T-helper 2 cell (primary cell): ENCODE results near the gene TOP3A.
A peak's percentile ranks its signal among the peaks of the same experiment; 100 is the strongest.
"Not testable (repeated sequence)": the region's sequence is repeated elsewhere in the genome, so short reads cannot be mapped to it uniquely, and the experiment has no call there.

ENCODE experiments used
- DNase-seq, 5 experiments: peaks; one replicate each; pipeline versions ENCODE4 v3.0.0 to v3.0.0-alpha.2; 2012 to 2022
- total RNA-seq, 2 donors: gene quantifications; one replicate each; lab custom pipeline; 2026; lab: John Stamatoyannopoulos, UW

Gene TOP3A, protein sequence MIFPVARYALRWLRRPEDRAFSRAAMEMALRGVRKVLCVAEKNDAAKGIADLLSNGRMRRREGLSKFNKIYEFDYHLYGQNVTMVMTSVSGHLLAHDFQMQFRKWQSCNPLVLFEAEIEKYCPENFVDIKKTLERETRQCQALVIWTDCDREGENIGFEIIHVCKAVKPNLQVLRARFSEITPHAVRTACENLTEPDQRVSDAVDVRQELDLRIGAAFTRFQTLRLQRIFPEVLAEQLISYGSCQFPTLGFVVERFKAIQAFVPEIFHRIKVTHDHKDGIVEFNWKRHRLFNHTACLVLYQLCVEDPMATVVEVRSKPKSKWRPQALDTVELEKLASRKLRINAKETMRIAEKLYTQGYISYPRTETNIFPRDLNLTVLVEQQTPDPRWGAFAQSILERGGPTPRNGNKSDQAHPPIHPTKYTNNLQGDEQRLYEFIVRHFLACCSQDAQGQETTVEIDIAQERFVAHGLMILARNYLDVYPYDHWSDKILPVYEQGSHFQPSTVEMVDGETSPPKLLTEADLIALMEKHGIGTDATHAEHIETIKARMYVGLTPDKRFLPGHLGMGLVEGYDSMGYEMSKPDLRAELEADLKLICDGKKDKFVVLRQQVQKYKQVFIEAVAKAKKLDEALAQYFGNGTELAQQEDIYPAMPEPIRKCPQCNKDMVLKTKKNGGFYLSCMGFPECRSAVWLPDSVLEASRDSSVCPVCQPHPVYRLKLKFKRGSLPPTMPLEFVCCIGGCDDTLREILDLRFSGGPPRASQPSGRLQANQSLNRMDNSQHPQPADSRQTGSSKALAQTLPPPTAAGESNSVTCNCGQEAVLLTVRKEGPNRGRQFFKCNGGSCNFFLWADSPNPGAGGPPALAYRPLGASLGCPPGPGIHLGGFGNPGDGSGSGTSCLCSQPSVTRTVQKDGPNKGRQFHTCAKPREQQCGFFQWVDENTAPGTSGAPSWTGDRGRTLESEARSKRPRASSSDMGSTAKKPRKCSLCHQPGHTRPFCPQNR
- 36.2 to 49.3 reads per million in 2 donors for total RNA-seq

DNA sequence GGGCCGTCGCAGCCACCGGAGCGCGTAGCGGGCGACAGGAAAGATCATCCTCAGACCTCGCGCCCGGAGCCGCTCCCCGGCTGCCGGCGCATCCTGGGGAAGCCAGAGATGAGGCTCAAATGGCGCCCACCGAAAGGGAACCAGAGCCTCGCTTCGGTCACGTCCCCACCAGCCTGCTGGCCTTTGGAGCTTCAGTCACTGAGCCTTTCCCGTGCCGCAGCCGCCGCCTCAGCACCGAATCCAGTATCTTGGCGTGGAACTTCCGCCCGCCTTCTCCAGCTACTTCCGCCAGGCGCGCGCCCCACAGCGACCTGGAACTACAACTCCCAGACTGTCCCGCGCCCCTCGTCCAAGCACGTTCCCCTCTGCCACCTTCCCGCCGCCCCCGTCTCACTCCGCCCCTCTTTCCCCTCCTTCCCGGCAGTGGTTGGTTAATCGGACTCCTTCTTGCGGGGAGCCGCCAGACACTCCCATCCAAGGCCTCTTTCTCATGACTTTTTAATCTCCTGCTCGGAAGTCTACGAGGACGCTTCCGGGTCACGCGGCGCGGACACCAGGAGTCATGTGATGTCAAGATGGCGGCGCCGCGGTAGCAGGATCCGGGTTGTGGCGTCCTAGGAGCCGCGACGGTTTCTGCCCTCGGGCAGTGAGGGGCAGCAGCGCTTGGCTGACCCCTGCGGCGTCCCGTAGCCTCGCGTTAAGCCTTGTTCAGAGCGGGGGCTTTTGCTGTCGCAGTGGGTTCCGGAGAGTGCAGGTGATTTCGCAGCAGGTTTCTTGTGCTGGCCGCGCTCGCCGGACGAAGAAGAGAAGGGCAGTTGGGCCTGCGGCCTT lies at the start of gene TOP3A, which contains the start of gene SMCR8:
TOP3A (minus strand) TSS at position 264 of the 831 bp plus-strand sequence; CDS start at position 48, 216 bp downstream.
SMCR8 (plus strand) TSS at position 563 of the 831 bp plus-strand sequence. CDS start 497 bp downstream, outside the sequence.
- peak; percentile 94 to 99 (median 98) for DNase-seq

DNA sequence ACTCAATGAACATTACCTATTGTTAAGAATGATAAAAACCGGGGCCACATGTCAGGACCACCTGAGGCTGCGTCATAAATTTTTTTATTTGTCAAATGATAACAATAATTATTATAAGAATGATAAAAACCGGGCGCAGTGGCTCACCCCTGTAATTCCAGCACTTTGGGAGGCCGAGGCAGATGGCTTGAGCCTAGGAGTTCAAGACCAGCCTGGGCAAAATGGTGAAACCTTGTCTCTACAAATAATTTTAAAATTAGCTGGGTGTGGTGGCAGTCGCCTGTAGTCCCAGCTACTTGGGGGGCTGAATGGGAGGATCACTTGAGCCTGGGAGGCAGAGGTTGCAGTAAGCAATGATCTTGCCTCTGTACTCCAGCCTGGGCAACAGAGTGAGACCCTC lies 49.4 kb upstream of the TOP3A start:
- DNase-seq, result no peak

DNA sequence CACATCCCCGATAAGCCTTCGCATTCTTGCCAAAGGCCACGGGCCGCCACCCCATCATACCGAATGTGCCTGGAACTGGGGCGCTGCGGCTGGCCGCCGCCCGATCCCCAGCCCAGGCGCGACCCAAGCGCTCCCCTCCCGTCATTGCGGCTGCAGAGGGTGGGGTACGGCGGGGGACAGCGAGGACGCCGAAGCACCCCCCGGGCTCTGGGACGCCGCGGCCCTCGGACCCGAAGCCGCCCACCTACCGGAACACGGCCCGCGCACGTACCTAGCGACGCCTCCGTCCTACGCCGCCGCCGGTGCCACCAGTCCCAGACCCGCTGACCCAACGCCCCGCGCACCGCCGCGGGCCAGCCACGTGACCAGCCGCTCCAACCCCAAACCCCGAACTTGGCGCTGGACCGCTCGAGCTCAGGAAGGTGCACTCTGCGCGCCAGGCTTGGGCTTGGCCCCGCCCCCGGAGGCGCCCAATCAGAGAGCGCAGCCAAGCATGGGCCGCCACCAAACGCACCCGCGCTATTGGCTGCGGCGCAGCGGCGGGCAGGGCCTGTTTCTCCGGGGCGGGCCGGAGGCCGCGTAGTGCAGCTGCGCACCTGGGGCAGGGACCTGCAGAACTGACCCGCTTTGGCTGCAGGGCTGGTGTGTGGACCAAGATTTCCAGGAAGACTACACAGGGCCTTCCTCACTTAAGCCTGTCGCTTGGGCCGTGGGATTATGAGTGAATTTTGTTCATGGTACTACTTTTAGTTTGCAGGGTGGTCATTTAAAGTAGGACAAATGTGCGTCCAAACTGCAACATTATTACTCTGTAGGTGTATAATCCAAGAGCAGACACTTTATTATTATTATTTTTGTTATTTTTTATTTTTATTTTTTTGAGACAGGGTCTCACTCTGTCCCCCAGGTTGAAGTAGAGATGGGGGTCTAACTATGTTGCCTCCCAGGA lies 48.6 kb upstream of the TOP3A start, which contains the start of gene SHMT1:
SHMT1 (minus strand) TSS at position 450 of the 949 bp plus-strand sequence. CDS start 7,569 bp downstream, outside the sequence.
- DNase-seq, result peak; percentile 83 to 93 (median 86)

DNA sequence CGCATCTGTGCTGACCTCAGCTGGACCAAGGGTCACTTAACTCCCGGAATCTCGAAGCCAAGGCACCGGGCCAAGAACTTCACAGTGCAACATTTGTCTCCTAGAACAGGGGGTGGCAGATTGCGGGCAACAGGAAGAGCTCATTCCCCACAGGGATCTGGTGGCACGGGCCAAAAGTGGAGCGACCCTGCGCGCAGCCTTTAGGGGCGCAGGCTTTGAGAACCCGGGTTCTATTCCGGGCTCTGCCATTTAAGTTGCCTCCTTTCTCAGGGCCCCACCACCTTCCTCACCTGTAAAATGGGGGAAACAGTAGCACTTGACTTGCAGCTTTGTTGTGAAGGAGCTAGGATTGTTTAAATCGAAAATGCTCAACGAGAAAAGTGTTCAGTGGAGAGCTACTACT lies 47.9 kb upstream of the TOP3A start:
- peak in 1 of 5 experiments; percentile 40 for DNase-seq

DNA sequence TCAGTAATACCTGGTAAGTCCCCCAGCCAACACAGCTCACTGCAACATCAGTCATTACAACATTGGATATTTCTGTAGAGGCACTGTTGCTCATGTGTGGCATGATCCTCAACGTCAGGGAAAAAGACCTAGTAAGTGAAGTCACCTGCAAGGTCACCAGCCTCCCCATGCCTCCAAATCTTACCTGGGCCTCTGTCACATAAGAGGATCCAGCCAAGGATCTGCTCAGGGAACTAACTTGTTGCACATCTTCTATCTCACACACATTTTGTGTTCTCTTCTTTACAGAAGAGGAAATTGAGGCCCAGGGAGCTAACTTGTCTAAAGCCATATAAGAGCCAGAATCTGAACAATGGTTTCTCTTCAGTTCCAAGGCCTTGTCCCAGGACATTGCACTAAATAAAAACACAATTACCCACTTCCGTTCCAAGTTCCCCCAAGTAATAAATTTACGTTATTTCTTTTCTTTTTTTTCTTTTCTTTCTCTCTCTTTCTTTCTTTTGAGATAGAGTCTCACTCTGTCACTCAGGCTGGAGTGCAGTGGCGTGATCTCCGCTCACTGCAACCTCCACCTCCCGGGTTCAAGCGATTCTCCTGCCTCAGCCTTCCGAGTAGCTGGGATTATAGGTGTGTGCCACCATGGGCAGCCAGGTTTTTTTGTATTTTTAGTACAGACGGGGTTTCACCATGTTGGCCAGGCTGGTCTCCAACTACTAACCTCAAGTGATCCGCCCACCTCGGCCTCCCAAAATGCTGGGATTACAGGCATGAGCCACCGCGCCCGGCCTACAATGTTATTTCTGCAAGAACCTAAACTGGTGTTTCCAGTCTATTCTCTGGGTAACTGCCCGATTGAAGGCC lies 47.3 kb upstream of the TOP3A start:
- DNase-seq, result no peak

DNA sequence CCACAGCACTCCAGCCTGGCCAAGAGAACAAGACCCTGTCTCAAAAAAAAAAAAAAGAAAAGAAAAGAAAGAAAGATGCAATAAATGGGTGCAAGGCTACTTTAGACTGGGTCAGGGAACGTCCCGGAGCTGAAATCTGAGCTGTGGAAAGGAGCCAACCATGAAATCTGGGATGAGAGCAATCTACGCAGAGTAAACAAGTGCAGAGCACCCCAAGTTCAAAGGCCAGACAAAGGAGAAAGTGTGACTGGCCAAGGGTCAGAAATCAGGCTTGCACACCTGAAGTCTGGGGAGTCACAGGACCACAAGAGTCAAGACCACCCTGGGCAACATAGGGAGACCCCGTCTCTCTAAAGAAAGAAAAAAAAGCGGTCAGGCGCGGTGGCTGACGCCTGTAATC lies 45.7 kb upstream of the TOP3A start:
- DNase-seq, result no peak

DNA sequence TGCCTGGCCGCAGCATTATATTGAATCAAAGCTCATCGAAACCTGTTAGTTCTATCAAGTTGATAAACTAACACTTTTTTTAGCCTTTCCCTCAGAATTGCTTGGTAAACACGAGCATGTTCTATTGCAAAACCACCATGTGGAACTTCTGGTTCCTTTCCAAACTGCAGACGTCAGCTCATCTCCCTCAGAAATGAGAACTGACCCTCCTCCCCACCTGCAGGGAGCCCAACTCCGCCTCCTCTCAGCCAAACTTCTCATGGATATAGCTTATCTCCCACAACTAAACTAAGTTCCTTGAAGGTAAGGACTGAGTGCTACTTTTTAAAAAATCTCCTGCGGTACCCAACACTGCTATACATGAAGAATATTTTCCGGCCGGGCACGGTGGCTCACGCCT lies 41.8 kb upstream of the TOP3A start:
- DNase-seq, result no peak

DNA sequence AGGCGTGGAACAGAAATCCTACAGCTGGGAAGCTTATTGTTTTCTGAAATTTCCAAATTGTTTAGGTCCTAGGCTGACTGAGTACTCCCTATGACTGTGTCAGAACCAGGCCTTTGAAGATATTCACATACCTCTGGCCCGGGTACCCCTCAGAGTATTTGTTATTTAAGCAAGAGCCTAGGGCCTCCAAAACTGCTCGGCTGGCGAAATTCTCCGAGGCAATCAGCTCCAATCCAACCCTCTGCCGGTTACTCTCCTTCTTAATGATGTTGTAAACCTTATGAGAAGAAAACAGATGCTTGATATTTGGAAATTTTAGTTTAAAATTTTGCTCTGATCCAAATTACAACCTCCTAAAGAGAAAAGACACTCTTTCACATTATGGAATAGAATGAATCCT lies 38.7 kb upstream of the TOP3A start:
- DNase-seq, result no peak

DNA sequence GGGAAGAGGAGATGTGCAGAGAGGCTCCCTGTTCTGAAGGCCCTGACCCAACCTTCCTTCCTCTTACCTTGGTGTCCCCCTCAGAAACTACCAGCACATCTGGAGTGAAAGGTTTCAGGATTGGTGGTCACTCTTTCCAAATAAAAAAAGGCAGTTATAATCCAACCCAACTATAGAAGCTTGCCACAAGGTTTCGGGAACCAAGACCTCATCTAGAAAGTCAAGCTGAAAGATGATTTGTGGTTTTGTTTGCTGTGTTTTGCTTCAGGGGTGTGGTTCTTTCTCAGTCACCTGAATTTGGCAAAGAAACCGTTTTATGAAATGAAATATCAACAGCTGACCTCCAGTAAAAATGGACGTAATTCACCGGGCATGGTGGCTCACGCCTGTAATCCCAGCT lies 29.2 kb upstream of the TOP3A start:
- peak in 1 of 5 experiments; percentile 57 for DNase-seq

DNA sequence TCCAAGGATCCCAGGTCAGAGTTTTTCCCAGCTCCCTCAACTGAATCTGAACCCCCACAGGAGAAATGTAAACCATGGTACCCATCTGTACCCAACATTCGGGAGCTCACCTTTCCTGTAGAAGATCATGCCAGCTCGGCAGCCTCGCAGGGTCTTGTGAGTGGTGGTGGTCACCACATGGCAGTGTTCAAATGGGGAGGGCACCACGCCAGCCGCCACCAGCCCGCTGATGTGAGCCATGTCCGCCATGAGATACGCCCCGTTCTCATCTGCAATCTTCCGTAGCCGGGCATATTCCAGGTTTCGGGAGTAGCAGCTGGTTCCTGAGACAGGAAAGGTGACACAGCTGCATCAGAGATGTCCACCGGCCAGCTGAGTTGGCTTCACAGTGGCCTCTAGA lies 25.1 kb upstream of the TOP3A start:
- DNase-seq, result no peak

DNA sequence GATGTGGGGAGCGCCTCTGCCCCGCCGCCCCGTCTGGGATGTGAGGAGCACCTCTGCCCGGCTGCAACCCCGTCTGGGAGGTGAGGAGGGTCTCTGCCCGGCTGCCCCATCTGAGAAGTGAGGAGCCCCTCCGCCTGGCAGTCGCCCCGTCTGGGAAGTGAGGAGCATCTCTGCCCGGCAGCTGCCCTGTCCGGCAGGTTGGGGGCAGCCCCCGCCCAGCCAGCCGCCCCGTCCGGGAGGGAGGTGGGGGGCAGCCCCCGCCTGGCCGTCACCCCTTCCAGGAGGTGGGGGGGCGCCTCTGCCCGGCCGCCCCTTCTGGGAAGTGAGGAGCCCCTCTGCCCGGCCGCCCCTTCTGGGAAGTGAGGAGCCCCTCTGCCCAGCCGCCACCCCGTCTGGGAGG lies 23.4 kb upstream of the TOP3A start:
- not testable (repeated sequence) for DNase-seq

DNA sequence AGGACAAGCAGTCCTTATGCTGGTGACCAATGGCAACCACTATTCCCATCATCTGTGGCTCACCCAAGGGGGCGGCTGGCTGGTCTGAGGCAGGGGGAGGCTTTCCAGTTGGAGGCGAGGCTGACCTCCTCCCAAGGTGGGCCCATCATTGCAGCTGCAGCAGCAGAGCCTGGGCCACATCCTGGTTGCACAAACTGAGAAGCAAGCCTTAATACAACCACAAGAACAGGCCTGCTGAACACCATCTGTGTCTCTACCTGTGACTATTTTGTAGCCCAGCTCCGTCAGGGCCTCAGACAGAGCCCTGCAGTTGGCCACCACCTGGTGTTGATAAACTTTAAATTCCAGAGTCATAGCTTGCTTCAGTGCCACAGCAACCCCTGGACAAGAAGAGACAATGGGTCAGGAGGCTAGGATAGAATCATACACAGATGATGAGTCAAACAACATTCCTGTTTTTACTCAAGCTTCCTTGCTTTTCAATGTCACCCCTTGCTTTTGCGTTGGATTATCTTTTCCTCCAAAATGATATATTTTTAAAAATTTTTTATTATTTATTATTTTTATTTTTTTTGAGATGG lies 18.2 kb upstream of the TOP3A start:
- peak in 1 of 5 experiments; percentile 63 for DNase-seq

DNA sequence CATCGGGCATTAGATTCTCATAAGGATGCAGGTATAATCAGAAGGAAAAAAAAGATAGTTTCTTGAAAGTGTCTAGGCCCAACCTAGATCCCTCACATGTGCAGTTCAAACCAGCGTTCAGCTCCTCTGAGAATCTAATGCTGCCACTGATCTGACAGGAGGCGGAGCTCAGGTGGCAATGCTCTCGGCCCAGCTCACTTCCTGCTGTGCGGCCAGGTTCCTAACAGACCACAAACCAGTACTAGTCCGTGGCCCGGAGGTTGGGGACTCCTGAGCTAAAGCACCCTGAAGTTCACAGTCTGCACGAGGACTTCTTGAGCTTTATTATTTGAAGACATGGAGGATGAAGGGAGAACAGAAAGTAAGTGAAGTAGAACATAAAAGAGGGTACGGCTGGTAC lies 17.1 kb upstream of the TOP3A start:
- peak in 1 of 5 experiments; percentile 65 for DNase-seq

DNA sequence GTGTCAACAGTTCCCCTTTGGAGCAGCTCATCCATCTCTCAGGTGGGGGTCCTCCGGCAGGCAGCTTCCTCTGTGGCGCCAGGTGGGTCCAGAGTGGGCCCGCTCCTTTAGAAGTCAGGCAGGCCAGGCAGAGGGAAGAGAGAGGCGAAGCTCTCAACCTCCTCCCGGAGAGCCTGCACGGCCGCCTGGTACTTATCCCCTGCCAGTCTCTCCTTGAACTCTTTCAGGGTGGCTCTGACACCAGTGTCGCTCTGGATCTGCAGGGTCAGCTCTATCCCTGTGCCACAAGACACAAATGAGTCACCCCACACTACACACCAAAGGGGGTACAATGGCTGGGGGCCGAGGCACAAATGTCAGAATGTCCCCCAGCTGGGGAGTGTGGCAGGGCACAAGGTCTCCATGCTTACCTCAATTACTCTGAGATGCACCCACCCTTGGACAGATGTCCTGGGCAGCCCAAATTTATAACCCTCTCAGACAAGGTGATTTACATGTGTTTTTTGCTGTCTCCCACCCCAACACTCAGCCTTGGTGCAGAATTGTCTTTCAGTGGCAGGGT lies 13.9 kb upstream of the TOP3A start:
- DNase-seq, result no peak

DNA sequence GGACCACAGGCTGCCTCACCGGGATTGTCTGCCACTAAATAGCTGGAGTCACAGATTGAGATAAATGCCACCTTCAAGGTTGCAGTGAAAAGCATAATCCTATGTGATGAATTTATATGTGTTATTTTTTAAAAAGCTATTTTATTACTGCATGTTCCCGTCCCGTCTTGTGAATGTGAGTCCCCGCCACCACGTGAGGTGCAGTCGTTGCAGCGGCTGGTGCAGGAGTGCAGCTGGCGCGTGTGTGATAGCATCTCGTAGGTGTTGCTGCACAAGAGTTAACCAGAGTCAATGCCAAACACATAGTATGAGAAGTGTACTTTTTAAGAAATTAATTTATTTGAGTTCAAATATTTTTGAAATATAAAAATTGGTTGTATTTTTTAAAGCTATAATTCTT lies 12.8 kb upstream of the TOP3A start:
- DNase-seq, result no peak

DNA sequence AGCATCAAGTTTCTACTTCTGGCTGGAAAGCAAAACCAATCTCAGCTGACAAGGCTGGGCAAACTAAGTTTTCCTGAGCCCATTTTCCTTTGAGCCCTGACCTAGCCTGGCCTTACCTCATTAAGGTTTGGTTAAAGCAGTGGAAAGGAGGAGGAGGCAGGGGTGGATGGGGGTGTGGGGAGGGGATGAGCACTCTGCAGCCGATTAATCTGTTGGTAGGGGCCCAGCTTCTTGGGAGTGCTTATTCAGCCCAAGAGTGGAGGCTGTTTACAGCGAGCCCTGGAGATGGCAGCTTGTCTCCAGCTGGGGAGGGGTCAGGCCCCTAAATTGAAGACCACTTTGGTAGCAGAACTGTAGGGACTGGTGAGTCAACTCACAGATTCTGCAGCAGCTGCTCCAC lies 12.3 kb upstream of the TOP3A start:
- DNase-seq, result no peak

DNA sequence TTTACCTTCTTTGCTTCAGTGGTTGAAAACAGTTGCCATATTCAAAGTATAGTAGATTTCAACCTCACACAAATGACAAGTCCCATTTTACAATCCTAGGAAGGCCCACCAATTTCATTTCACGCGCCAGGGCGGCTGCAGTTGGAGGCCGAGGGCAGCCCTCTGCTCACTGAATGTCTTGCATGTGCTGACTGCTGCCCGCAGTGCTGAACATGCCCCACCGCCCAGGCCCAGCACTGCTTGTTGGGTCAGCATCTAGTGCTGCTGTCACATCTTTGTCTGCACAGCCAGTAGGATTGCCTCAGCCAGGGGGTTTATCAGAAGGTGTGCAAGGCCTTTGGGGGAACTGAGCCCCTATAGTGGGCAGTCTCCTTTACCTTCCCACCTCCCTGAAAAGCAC lies 11.8 kb upstream of the TOP3A start:
- no peak for DNase-seq

DNA sequence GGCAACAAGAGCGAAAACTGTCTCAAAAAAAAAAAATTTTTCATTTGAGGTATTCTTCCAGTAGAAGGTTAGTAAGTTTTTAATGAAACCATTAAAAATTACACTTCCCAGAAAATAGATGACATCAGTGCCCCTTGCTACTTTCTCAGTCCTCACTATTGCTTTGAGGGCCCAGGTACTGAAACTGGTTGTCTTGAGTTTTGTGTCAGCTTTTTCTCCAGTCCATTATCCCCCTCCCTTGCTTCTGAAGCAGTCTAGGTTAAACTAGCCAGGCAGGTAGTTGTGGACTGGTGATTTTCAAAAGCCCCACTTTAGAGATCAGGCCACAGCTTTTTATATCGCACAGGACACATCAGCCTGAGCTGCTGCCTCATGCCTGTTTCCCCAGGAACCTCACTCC lies 11.2 kb upstream of the TOP3A start:
- no peak for DNase-seq
